ENCODE results near the gene MMP21.

MMP21 gene

DNA sequence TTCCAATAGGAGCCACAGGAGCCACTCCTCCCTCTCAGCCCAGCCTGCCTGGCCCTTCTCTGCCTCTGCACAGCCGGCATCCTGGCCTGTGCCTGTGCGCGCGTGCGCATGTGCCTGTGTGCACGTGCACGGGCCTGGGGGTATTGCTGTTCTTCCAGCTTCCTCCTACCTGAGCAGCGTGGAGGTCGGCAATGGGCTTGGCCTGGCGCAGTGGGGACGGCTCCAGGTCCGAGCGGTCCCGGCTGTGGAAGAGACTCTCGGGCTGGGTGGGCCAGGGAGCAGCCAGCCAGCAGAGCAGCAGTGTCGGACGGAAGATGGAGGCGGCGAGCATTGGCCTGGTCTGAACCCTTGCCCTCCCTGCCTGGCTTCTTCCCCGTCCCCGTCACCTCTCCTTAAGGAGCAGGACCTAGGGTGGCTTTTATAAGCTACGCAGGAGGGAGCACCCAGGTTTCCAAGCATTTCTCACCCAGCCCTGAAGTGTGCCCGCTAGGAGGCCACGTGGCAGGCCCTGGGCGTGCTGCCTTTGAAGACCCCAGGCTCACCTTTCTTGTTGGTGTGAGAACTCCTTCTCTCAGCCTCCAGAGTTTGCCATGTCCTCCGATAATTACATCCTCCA lies at the start of gene MMP21:
MMP21 (minus strand) TSS at position 331 of the 616 bp plus-strand sequence; CDS start at position 331, 0 bp downstream.
- DNase-seq (ENCODE audit: low read depth) = no peak

- no peak for DNase-seq (ENCODE audit: low read depth)
These were observed 49.1 kb upstream of the MMP21 start for GRCh38 chr10:125824736-125825135.

GRCh38 chr10:125823663-125824251 lies 48.1 kb upstream of the MMP21 start:
- DNase-seq (ENCODE audit: low read depth) = no peak

DNA sequence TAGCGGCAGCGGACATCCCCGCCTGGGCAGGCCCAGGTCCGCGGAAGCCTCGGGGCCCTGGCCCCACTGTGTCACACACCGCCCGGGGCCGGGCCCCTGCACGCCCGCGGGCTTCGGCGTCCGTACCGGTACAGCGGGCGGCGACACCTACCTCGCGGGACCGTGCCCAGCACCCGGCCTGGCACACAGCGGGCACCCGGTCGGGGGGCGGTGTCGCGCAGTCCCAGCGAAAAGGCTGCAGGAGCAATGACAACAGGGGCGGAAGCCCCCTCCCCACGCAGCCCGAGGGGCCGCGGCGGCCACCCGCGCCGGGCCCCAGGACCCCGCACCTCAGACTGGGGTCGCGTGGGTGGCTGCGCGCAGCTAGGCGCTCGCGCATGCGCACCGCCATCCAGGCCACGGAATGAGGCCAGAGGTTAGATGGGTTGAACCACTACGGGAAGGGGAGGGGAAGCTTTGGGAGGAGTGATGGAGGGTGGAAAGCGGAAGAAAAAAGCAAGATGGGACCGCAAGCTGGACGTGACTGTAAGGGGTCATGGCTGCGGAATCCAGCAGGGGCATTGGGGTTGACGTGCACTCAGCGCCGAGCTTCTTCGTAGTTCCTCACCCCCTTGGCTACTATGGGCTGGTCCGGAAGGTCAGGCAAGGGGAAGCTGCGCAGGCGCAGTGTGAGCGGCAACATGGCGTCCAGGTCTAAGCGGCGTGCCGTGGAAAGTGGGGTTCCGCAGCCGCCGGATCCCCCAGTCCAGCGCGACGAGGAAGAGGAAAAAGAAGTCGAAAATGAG lies 47.4 kb upstream of the MMP21 start, which contains the start of the genes BCCIP and UROS:
BCCIP (plus strand) TSS at position 669 of the 785 bp plus-strand sequence; CDS start at position 681, 12 bp downstream.
UROS (minus strand) TSS at position 381 of the 785 bp plus-strand sequence. CDS start 6,759 bp downstream, outside the sequence.
- peak; percentile 86 for DNase-seq (ENCODE audit: low read depth)

DNA sequence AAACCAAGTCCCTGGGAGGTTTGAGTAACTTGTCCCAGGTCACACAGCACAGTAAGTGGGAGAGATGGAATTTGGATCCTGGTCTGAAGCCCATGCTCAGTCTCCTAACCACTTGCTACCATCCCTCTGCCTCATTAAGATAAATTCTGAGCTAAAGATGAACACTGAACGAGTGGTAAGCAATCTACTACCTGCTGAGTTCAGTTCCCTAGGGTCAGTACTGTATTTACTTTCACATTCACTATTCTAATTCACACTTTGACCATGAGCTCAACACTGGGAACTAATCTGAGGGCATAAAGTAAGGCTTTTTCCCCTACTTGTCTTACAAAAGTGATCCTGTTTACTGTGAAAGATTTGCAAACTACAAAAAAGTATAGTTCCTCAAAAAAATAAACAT lies 45.1 kb upstream of the MMP21 start:
- DNase-seq (ENCODE audit: low read depth) = no peak

GRCh38 chr10:125817337-125817946 lies 41.8 kb upstream of the MMP21 start:
- DNase-seq (ENCODE audit: low read depth) = no peak

DNA sequence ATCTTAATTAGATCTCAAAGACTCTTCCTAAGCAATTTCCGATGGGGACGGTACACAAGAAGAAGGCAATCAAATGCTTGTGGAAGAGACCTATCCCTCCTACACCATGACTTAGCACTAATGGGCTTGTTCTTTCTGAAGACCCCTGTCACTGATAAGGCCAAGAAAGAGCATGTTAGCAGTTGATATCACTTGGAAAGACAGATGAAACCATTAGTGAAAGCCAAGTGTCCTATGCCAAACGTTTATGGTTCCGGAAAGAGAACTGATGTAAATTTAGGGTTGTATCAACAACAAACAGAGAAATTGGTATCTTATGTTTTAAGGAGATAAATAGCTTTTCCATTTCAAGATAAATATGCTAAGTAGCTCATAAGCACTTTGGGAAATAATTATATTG lies 40.9 kb upstream of the MMP21 start:
- no peak for DNase-seq (ENCODE audit: low read depth)

DNA sequence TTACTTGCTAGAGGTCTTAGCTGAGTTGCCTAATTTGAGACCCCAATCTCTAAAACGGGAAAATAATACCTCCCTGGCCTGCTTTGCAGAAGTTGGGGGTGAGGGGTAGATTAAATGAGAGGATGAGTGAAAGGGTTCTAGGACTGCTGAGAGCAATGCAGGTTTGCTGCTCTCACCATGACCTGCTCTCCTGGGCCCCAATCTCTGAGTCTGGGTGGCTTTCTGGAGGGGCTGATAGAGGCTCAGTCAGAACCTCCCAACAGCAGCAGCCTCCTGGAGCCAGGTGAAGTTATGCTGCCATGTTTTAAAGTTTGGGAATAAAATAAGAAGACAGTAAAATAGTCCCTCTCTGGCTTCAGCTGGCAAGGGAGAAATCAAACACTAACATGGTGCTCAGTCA lies 40.1 kb upstream of the MMP21 start:
- DNase-seq (ENCODE audit: low read depth) = no peak

DNA sequence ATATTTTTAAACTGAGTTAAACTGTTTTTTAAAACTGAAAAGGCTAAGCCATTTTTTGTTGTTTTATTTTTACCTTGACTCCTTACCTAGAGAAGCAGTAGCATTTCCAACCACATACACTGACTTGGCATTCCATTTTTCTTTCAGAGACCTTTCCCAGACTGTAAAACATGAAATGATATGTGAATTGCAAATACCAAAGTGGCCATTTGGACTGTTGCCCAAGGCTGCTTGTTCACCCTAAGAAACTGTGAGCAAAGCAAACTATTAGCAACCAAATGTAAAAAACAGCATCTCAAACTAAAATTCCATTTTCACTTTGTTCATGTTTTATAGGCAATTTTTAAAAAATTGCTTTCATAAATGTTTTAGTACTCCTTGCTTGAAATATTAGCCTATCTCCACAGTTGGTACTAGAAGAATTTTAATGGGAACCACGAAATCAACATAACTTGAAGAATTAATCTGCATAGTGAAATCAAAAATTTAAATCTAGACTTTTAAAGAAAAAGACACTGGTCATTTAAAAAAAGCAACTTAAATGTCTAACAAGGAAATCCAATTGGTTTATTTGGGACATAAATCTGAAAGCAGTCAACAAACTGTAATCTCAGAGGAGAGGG lies 36.6 kb upstream of the MMP21 start:
- DNase-seq (ENCODE audit: low read depth) = no peak

GRCh38 chr10:125811251-125811650 lies 35.6 kb upstream of the MMP21 start:
- no peak for DNase-seq (ENCODE audit: low read depth)

DNA sequence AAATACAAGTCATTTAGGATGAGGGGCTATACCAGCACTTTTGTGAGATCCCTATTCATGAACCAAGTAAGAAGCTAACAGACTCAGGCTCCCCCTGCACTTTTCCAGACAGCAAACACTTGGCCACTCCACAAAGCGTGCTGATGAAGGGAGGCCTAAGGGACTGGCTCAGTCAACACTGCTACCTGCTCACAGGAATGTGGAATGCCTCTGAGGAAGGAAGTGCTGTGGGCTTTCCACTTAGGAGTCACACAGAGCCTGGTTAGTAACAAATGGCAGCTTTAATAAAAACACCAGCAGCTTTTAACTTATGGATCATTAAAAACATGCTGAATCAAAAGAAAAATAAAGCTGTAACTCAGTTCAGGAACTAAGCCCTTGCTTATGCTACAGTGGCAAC lies 32.4 kb upstream of the MMP21 start:
- no peak for DNase-seq (ENCODE audit: low read depth)

DNA sequence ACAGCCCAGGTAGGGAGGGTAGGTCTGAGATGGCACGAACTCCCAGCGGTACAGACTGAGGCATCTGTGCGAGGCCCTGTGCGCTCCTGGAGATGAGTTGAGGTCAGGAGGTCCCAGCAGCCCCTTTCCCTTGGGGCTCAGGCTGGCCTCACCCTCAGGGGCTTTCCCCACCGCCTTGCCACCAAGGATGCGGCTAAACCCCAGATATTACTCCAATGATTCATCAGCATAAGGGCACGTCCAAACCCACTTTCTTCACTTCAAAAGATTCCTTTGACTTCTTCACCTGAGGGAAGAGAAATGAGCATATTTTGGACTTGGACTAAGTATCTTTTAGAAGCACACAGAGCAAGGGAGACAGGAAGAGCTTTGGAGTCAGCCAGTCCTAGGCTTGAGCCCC lies 27.1 kb upstream of the MMP21 start:
- DNase-seq (ENCODE audit: low read depth) = no peak

GRCh38 chr10:125802131-125802530 lies 26.5 kb upstream of the MMP21 start:
- DNase-seq (ENCODE audit: low read depth) = no peak

GRCh38 chr10:125801574-125801973 lies 26.0 kb upstream of the MMP21 start:
- DNase-seq (ENCODE audit: low read depth) = no peak

DNA sequence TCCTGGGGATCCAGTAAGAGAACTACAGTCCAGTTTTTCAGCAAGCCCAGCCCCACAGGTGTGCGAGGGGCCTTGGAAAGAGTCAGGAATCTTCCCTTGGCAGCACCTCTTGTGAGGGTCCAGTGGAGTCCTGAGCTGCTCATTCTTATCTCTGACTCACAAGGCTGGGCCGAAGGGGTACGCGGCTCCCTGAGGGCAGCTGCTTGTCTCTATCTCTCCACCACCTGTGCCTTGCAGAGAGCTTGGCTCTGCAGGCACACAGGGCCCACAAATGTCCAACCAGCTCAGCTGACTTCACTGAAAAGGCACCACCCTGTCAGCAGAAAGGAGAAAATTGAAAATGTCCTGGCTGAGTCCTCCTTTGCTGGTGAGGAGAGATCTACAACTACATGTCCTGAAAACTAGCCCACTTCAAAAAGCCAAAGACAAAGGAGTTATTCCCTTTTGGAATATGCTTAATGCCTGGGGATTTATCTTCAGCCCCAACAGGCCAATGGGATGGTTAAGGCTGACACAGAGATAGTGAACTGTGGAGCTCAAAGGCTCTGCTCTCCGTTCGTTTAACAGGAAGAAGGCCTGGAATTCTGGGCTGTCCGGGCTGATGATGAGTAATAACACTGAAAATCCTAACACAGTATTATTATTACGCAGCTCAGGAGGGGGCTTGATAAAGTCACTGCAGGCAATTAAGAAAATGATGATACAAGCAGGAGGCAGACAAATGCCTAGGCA lies 24.0 kb upstream of the MMP21 start:
- DNase-seq (ENCODE audit: low read depth) = no peak

DNA sequence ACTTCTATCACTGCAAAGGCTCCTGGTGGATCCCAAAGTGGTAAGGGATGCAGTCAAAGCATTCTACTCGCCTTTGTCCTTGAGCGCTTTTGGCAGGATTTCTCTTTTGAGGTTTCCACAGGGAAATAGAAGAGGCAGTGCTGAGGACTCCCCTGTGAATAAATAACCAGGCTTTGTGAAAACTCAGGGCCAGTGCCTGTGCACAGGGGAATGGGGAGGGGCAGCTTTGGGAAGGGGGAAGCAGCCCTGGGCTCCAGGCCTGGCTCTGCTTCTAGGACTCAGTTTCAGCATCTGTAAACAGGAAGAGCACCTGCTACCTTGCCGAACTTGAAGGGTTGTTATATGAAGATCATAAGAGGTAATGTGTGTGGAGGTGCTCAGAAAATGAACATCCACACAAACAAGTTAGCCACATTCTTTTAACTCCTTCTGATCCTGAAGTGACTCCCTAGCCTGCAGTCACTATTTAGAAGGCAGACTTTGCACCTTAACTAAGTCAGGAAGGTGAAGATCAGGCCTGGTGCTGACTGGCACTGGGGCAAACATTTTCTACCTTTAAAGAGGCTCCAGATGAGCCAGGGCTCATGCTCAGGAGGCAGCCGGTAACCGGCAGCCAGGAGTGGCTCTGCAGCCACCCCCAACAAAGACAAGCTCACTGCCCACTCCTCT lies 22.5 kb upstream of the MMP21 start:
- DNase-seq (ENCODE audit: low read depth) = no peak

- no peak for DNase-seq (ENCODE audit: low read depth)
These were observed 21.8 kb upstream of the MMP21 start for GRCh38 chr10:125797424-125797823.

DNA sequence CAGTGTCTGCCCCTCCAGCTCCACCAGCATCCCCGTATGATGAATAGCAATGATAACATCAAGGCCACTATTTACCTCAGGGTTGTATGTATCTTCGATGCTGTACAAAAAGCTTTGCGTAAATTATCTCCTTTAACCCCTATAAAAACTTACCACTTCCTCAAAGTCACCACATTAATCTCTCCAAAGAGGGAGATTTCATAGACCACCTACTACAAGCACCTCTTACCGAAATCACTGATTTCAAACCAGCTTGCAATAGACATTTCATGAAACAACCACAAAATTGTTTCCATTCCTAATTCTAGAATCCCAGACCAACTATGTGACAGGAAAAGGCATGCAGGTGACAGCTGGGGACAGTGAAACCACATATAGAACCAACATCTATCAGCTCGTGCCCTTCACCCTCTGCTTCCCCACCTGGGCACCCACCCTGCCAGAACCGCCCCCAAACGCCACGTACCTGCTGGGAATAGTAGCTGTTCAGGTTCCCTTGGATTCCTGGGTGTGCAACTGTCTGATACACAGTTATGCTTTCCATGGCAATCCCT lies 20.1 kb upstream of the MMP21 start:
- no peak for DNase-seq (ENCODE audit: low read depth)

GRCh38 chr10:125795128-125795527 lies 19.5 kb upstream of the MMP21 start:
- DNase-seq (ENCODE audit: low read depth) = no peak
